T-helper 1 cell (primary cell): ENCODE data around the gene MGAT2.

ENCODE experiments used
- DNase-seq, 5 donors: peaks; one replicate each; pipeline ENCODE4 v3.0.0-alpha.2; 2012 to 2020
- total RNA-seq, 4 donors: gene quantifications; one replicate each; lab custom pipeline; 2026; lab: John Stamatoyannopoulos, UW

The MGAT2 gene
- 85.4 to 131 (median 90.6) reads per million in 4 donors for total RNA-seq

GRCh38 chr14:49620182-49621113 lies at the start of gene MGAT2, which contains the start of gene RPL36AL:
MGAT2 (plus strand) TSS chr14:49620799; CDS start chr14:49621269, 470 bp downstream.
RPL36AL (minus strand) TSS chr14:49620626; CDS start chr14:49619104, 1,522 bp downstream.
- peak; percentile 87 to 97 (median 90) for DNase-seq

DNA sequence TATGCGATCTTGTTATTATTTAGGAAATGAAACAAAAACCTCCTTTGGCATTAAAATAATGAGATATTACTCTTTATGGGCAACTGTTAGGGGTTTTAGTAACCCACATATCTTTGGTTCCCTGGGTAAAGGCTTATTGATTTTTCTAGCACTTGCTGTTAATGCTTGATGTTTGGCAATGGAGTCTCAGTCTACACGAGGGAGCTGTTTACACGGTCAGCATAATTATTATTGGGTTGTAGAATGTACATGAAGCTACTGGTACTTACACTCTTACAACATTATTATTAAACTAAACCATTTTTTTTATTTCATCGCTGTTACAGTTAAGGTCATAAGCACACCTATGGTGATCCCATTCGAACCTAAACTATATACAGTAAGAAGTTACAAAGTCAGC lies 46.6 kb upstream of the MGAT2 start:
- DNase-seq: no peak

GRCh38 chr14:49578141-49578540 lies 42.5 kb upstream of the MGAT2 start:
- no peak for DNase-seq

DNA sequence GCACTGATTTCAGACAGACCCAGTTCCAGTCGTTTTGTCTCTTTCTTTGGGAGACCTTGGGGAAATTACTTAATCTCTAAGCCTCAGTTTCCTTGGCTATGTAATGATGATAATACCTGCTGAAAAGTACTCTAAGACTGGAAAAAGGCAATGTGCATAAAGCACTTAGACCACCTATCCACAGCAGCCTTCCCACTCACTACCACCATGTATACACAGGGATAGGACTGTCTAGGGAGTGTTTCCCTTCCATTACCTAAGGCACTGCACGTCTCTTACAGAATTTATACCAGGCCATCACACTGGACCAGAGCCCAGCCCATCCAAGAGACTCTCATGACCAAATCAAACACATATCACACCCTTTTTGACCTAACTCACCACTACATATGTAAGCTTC lies 40.8 kb upstream of the MGAT2 start:
- no peak for DNase-seq

GRCh38 chr14:49581209-49582112 lies 39.1 kb upstream of the MGAT2 start:
- no peak for DNase-seq

DNA sequence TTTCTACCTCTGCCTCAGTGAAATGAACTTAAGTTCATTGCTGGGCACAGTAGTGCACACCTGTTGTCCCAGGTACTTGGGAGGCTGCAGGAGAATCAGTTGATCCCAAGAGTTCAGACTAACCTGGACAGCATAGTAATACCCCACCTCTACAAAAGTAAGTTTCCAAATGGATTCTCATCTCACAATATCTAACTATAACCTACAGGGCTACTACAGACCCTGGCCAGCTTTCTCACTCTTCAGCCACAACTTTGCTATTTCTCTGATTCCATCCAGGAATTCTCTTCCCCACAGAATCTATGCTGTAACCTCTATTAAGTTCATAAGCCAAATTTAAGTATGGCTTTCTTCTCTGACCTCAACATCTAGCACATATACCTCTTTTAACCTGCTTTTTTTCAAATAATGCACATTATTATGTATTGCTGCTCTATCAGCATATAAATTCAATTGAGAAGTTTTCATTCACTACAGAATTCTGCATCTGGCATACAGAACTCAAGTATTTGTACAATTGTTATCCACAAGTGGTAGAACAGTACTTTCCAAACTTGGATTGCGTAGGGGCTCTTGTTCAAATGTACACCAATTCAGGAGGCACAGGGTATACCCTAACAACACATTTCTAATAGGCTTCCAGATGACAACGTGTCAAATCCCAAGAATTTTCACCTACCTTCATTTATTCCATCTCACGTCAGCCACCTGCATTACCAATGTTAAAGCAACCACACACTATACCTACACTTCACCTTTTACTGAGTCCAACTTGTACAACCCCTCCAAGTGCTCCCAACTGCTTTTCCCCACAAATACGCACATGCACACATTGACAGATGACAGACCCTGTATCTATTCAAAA lies 38.3 kb upstream of the MGAT2 start:
- DNase-seq: no peak

DNA sequence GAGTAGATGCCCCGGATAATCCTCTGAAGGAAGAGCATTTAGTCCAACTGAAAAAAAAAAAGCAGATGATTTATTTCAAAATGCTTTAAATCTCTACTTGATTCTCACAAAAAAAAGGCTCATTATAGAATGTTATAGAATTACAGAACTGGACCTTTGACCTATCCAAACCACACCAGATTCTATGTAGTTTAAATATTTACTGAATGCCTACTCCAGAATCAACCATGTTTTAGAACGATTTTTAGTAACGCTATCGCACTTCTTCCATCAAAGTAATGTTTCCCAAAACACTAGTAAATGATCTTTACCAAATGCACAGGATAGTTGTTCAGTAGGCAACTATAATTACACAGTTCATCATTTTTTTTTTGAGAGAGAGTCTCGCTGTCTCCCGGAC lies 37.0 kb upstream of the MGAT2 start:
- no peak for DNase-seq

- DNase-seq: no peak
Observed at GRCh38 chr14:49584058-49584457, 36.5 kb upstream of the MGAT2 start.

DNA sequence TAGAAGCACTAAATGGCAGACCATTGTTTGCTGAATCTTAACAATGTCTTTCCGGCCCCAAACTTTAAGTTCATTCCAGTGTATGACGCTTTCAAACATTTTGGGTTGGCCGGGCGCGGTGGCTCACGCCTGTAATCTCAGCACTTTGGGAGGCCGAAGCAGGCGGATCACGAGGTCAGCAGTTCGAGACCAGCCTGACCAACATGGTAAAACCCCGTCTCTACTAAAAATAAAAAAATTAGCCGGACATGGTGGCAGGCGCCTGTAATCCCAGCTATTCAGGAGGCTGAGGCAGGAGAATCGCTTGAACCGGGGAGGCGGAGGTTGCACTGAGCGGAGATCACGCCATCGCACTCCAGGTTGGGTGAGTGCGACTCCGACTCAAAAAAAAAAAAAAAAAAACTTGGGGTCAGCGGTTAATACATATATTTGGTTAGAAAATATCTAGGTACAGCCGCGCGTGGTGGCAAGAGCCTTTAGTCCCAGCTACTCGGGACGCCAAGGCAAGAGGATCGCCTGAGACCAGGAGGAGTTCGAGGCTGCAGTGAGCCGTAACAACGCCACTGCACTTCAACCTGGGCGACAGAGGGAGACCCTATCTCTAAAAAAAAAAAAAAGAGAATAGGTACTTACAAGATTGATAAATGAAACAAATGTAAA lies 35.5 kb upstream of the MGAT2 start:
- DNase-seq: peak in 1 of 5 donors; percentile 26

DNA sequence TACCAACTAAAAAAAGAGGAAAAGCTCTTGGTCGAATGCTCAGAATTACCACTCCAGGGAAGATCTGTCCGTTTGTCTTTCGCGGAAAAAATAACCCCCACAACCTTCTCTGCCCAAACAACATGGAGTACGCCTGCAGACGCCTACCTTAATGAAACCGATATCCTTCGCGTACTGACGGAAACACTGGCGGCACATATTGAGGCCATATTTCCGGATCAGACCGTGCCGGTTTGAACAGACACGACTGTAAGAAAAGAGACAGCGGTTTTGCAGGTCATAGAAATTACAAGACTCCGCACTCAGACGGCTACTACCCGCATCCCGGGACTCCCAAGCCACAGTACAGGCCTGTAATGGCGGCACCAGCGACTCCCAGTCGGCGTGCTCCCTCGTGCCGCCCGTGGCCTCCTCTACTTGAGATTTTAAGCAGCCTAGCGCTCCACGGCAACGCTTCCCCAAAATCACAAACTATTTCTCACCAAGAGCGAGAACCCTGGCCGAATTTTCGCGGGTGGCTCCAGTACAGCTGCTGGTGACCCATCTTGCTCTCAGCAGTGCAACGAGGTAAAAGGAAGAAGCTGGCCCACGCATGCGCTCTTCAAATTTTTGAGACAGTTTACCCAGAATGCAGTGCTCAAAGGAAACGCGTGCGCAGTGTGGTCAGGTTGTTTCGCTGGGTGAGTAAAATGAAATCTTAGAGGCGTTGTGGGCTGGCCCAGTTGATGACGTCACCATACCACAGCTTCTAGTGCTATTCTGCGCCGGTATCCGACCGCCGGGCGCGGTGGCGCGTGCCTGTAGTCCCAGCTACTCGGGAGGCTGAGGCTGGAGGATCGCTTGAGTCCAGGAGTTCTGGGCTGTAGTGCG lies 34.6 kb upstream of the MGAT2 start, which contains the start of gene RPS29:
Gene RPS29, minus strand, starts transcription at position 578 of the 870 bp plus-strand sequence. Its CDS starts 34 bp downstream, at position 544.
- DNase-seq: peak; percentile 94 to 99 (median 97)

DNA sequence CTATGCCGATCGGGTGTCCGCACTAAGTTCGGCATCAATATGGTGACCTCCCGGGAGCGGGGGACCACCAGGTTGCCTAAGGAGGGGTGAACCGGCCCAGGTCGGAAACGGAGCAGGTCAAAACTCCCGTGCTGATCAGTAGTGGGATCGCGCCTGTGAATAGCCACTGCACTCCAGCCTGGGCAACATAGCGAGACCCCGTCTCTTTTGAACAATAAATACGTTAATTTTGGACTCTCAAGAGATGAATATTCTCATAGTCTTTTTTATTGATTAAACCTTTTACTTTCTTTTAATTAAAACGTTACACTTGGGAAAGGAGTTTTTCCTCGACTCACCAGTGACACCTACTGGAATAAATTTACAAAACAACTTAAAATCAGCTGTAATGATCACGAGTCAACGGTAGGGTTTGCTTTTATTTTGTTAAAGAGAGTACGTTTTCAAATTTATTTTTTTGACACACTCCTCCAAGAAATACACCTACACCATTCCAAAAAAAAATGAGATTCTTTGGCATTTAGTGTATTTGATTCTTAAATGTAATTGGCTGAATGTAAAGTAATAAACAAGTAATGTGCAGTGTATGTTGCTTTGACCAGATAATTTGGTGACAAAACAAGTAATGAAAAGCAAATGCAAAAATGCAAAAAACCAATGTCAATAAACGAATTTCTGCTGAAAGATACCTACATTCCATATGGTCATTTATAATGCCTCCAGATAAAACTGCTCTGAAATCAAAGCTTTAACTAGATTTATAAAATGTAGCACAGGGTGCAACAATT lies 33.7 kb upstream of the MGAT2 start:
- DNase-seq: peak in 4 of 5 donors; percentile 7 to 79 (median 24)

DNA sequence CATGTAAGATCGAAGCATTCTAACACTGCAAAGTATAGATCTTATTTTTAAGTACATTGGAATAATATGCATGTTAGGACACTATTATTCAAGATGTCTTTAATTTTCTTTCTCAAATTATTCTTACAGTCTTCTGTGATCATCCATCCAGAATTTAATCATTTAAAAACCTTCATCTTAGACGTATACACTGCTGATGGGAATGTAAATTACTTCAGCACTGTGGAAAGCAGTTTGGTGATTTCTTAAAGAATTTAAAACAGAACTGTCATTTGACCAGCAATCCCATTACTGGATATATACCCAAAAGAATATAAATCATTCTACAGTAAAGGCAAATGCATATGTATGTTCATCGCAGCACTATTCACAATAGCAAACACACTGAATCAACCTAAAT lies 31.2 kb upstream of the MGAT2 start:
- no peak for DNase-seq

- DNase-seq: no peak
Observed at GRCh38 chr14:49593016-49593415, 27.6 kb upstream of the MGAT2 start.

- DNase-seq: no peak
Observed at GRCh38 chr14:49594347-49595091, 26.1 kb upstream of the MGAT2 start.

DNA sequence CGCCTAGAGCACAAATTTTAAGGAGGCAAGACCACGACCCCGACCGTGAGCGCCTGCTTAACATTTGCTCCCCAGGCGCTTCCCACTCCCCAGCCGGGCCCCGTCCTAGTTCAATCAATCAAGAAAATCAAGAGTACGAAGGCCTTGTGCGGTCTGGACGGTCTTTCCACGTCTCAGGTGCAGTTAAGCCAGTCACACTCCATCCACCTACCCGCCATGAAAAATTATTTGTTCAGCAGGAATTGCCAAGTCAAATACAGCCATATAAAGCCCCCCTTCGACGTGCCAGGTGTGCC lies 22.5 kb upstream of the MGAT2 start:
- DNase-seq: no peak

- peak; percentile 67 to 88 (median 75) for DNase-seq
Observed at GRCh38 chr14:49598485-49599300, 21.9 kb upstream of the MGAT2 start, which contains the start of gene LRR1. LRR1 (plus strand) TSS chr14:49598940; CDS start chr14:49599021, 81 bp downstream.

DNA sequence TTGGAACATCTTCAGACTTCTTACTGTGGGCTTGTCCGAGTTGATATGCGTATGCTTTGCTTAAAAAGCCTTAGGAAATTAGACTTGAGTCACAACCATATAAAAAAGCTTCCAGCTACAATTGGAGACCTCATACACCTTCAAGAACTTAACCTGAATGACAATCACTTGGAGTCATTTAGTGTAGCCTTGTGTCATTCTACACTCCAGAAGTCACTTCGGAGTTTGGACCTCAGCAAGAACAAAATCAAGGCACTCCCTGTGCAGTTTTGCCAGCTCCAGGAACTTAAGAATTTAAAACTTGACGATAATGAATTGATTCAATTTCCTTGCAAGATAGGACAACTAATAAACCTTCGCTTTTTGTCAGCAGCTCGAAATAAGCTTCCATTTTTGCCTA lies 13.0 kb upstream of the MGAT2 start:
- no peak for DNase-seq

DNA sequence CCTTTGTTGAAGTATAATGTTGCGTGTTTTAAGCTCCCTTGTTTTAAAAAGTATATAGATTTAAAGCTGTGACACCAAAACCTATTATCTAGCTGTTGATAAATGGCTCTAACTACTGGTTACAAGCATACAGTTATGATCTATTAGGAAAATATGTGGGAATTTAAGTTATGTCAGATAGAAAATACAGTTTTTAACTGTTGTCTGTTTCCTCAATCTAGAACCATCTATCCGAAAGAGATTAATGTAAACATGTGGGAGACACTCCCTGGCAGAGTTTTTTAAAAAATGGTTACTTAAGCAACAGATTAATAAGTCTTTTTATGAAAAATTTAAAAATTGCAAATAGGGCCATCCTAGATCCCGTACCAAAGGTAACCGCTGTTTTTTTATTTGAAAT lies 8.3 kb upstream of the MGAT2 start:
- DNase-seq: no peak
